Activated naive CD8-positive, alpha-beta T cell treated with anti-CD3 and anti-CD28 coated beads, Interleukin-2, amount 10 ng/mL, durations not matched to agents 7 days and 5 days (primary cell): ENCODE results near the gene PDIA6. TPM values are rescaled to one million over a fixed set of nuclear protein-coding genes. Genes with fewer than 3 reads are reported as not detected.
"Not testable (repeated sequence)": the region's sequence is repeated elsewhere in the genome, so short reads cannot be mapped to it uniquely, and the experiment has no call there.

Experiments
- ATAC-seq: fragments of 150-1000 bp; cut with Tn5 transposase; one replicate; pipeline ENCODE4 v1.10.0; 2021; ENCODE audit warnings: low read depth, moderate library complexity
- POLR2A ChIA-PET: fragments of 350-600 bp; sonication (Branson Sonifier 250); formaldehyde crosslinking; loops from one replicate; lab custom pipeline; 2021; ENCODE audit warnings: antibody characterized with exemption; lab: Charles Lee
- DNase-seq: peaks from one replicate; pipeline ENCODE4 v3.0.0; 2021
- H3K27ac Mint-ChIP-seq: one replicate; pipeline ENCODE4 v1.8.0; 2022; ENCODE audit warnings: mild to moderate bottlenecking, mixed read lengths
- H3K27me3 Mint-ChIP-seq: one replicate; pipeline ENCODE4 v1.8.0; 2022; ENCODE audit warnings: mild to moderate bottlenecking, moderate library complexity, mixed read lengths
- H3K36me3 Mint-ChIP-seq: one replicate; pipeline ENCODE4 v1.8.0; 2021; ENCODE audit warnings: mild to moderate bottlenecking, mixed read lengths
- H3K4me1 Mint-ChIP-seq: one replicate; pipeline ENCODE4 v1.8.0; 2021; ENCODE audit warnings: mixed read lengths
- H3K4me3 Mint-ChIP-seq: one replicate; pipeline ENCODE4 v1.8.0; 2022; ENCODE audit warnings: mild to moderate bottlenecking, moderate library complexity, mixed read lengths
- H3K9me3 Mint-ChIP-seq: one replicate; pipeline ENCODE4 v1.8.0; 2021; ENCODE audit warnings: mixed read lengths
- total RNA-seq, 2 experiments: library from RNA; stranded (reverse); gene quantifications; one replicate each; pipeline ENCODE4 v1.2.3, GENCODE V29; 2021

Gene PDIA6
- total RNA-seq, 2 experiments from 2014 or later: 76.0 to 77.4 TPM

DNA sequence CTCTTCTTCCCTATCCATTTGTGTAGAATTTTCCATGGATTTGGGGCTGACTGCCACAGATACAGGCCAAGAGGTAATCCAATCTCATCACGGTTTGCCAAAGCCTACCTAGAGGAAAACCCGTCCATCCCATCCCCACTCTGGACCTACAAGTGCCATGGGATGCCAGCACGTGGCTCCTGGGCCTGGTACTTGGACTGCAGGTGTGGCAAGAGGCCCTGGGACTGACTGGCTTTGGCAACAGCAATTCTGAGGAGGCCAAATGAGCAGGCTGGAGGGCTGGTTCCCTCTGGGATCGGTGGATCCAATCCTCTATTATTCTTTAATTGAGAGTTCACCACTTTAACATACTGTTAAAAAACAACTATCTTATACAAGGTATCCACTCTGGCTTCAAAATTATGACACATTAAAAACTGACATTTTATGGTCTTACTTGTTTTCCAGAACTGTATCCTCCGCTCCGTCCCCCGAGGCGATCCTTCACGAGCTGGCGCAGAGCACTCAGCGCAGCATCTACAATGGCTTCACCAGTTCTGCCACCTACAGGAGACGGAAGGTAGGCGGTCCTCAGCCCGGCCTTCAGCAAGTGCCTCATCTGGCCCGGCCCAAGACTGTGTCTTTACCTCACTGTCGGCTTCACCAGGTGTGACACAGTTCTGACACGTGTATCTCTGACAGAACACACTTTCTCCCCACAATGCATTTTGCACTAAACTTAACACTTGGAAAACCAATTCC, 19.8 kb downstream of the PDIA6 start:
- Mint-ChIP-seq H3K27me3 (no peaks in the 10 kb centered on the region), H3K9me3 (no peaks in the 10 kb centered on the region), H3K27ac (no peak overlapping the region), H3K4me1 (peaks cover 8% of the 10 kb centered on the region), H3K4me3 (no peak overlapping the region), H3K36me3 (peaks cover 27% of the 10 kb centered on the region)
- DNase-seq (no peak), ATAC-seq (no peak)
- POLR2A ChIA-PET: interaction anchor here (1.3 kb wide), 1 partner anchor 19 kb away, joined by 5 read pairs; the partner anchor contains the start of gene PDIA6

DNA sequence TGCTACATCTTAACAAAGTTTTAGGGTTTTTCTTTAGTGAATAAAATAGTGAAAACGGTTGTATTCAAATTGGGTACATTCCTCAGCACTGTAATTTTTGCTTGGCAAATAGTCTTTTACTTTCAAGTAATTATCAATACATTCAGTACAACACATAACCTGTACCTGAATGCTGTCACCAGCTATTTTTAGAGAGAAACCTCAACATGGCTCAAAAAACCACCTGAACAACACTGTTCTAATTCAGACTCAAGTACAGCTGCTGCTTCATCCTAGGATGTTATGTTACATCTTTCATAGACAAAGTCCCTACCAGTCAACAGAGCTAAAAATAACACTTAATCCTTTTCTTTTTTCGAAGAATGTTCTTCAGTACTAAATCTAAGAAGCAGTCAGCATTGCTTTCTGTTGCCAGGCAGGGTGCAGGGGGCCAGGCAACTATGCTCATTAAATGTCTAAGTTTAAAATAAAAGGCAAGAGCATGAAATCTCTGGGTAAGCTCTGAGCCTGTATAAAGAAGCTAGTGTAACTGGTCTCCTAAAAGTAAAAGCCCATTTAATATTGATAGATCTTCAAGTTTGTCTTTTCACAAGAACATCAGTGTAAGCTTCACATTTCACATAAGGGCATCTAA, 20.5 kb downstream of the PDIA6 start:
- H3K27me3 Mint-ChIP-seq: no peaks in the 10 kb centered on the region
- no peaks in the 10 kb centered on the region for H3K9me3 Mint-ChIP-seq
- ATAC-seq (no peak), DNase-seq (no peak)
- no peak overlapping the region for H3K27ac Mint-ChIP-seq
- H3K36me3 Mint-ChIP-seq: peaks cover 32% of the 10 kb centered on the region
- H3K4me1 Mint-ChIP-seq: peaks cover 8% of the 10 kb centered on the region
- POLR2A ChIA-PET: interaction anchor here (1.3 kb wide), 1 partner anchor 20 kb away, joined by 5 read pairs; the partner anchor contains the start of gene PDIA6
- no peak overlapping the region for H3K4me3 Mint-ChIP-seq

GRCh38 chr2:10790228-10790973, 22.2 kb downstream of the PDIA6 start:
- no peak overlapping the region for H3K27ac Mint-ChIP-seq
- H3K27me3 Mint-ChIP-seq: no peaks in the 10 kb centered on the region
- H3K4me1 Mint-ChIP-seq: peaks cover 8% of the 10 kb centered on the region
- H3K9me3 Mint-ChIP-seq: no peaks in the 10 kb centered on the region
- no peak overlapping the region for H3K4me3 Mint-ChIP-seq
- ATAC-seq (peak; percentile 56), DNase-seq (no peak)
- H3K36me3 Mint-ChIP-seq: peaks cover 31% of the 10 kb centered on the region
- POLR2A ChIA-PET: no interaction called here

GRCh38 chr2:10788855-10789254, 23.7 kb downstream of the PDIA6 start:
- H3K27ac Mint-ChIP-seq: no peak overlapping the region
- H3K9me3 Mint-ChIP-seq: no peaks in the 10 kb centered on the region

DNA sequence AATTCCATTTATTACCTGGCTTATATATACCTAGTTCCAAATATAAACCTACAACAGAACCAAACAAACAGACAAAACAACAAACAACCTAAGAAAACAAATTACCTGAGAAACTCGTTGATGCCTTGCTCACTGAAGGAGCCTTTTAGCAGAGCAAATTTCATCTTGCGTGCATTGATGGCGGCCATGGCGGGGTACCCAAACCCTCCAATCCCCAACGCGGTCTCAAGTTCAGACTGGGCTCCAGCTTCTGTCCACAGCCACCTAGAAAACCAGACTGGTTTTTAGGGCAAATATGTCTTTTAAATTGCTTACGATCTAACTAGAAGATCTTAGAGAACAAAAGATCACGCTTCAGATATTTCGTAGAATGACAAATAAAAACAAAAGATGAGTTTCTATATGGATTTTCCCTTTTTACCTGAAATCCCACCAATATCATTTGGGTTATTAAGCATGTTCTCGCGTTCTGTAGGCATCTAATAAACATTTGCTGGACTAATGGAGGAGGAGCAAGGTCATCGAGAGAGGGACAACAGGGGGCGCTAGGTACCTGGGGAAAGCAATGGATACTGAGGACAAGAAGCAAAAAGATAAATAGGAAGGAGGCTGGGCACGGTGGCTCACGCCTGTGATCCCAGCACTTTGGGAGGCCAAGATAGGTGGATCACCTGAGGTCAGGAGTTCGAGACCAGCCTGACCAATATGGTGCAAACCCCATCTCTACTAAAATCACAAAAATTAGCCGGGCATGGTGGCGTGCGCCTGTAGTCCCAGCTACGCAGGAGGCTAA, 25.2 kb downstream of the PDIA6 start:
- Mint-ChIP-seq H3K36me3 (peaks cover 29% of the 10 kb centered on the region), H3K9me3 (no peaks in the 10 kb centered on the region), H3K27me3 (no peaks in the 10 kb centered on the region), H3K4me3 (no peak overlapping the region), H3K4me1 (peaks cover 5% of the 10 kb centered on the region), H3K27ac (no peak overlapping the region)
- DNase-seq (no peak), ATAC-seq (no peak)
- POLR2A ChIA-PET: no interaction called here

More at GRCh38 chr2:10788855-10789254, 23.7 kb downstream of the PDIA6 start:
- H3K4me1 Mint-ChIP-seq: peaks cover 8% of the 10 kb centered on the region
- POLR2A ChIA-PET: no interaction called here
- DNase-seq (no peak), ATAC-seq (no peak)
- no peaks in the 10 kb centered on the region for H3K27me3 Mint-ChIP-seq
- H3K36me3 Mint-ChIP-seq: peaks cover 31% of the 10 kb centered on the region
- H3K4me3 Mint-ChIP-seq: no peak overlapping the region

GRCh38 chr2:10786240-10786982, 26.2 kb downstream of the PDIA6 start:
- POLR2A ChIA-PET: no interaction called here
- ATAC-seq: no peak

GRCh38 chr2:10785260-10785659, 27.3 kb downstream of the PDIA6 start:
- Mint-ChIP-seq H3K27me3 (no peaks in the 10 kb centered on the region), H3K9me3 (no peaks in the 10 kb centered on the region), H3K27ac (no peak overlapping the region), H3K4me3 (no peak overlapping the region), H3K4me1 (no peaks in the 10 kb centered on the region), H3K36me3 (peaks cover 27% of the 10 kb centered on the region)
- no peak for ATAC-seq
- DNase-seq: no peak
- POLR2A ChIA-PET: interaction anchor here (1.3 kb wide), 1 partner anchor 27 kb away, joined by 3 read pairs; the partner anchor contains the start of gene PDIA6

More at GRCh38 chr2:10786240-10786982, 26.2 kb downstream of the PDIA6 start:
- no peak overlapping the region for H3K27ac Mint-ChIP-seq
- H3K9me3 Mint-ChIP-seq: no peaks in the 10 kb centered on the region
- no peaks in the 10 kb centered on the region for H3K4me1 Mint-ChIP-seq
- peaks cover 28% of the 10 kb centered on the region for H3K36me3 Mint-ChIP-seq
- H3K4me3 Mint-ChIP-seq: no peak overlapping the region
- DNase-seq: no peak
- no peaks in the 10 kb centered on the region for H3K27me3 Mint-ChIP-seq

GRCh38 chr2:10784719-10785118, 27.9 kb downstream of the PDIA6 start:
- no peaks in the 10 kb centered on the region for H3K27me3 Mint-ChIP-seq
- no peaks in the 10 kb centered on the region for H3K9me3 Mint-ChIP-seq
- no peak for DNase-seq
- no peak overlapping the region for H3K27ac Mint-ChIP-seq
- H3K36me3 Mint-ChIP-seq: peaks cover 31% of the 10 kb centered on the region
- no peak overlapping the region for H3K4me3 Mint-ChIP-seq
- no peak for ATAC-seq
- POLR2A ChIA-PET: interaction anchor here (1.3 kb wide), 1 partner anchor 28 kb away, joined by 3 read pairs; the partner anchor contains the start of gene PDIA6
- H3K4me1 Mint-ChIP-seq: no peaks in the 10 kb centered on the region

GRCh38 chr2:10783421-10783820, 29.2 kb downstream of the PDIA6 start:
- Mint-ChIP-seq H3K9me3 (no peaks in the 10 kb centered on the region), H3K27me3 (no peaks in the 10 kb centered on the region), H3K4me1 (no peaks in the 10 kb centered on the region), H3K36me3 (peaks cover 28% of the 10 kb centered on the region), H3K4me3 (no peak overlapping the region), H3K27ac (no peak overlapping the region)
- no peak for ATAC-seq
- DNase-seq: no peak
- POLR2A ChIA-PET: no interaction called here

GRCh38 chr2:10781746-10782145, 30.8 kb downstream of the PDIA6 start:
- Mint-ChIP-seq H3K9me3 (no peaks in the 10 kb centered on the region), H3K27me3 (no peaks in the 10 kb centered on the region), H3K27ac (no peak overlapping the region), H3K4me1 (no peaks in the 10 kb centered on the region), H3K36me3 (peaks cover 16% of the 10 kb centered on the region), H3K4me3 (no peak overlapping the region)
- POLR2A ChIA-PET: interaction anchor here (0.7 kb wide), 1 partner anchor 105 kb away, joined by 3 read pairs; no protein-coding TSS in a partner anchor
- ATAC-seq (no peak), DNase-seq (no peak)

GRCh38 chr2:10780821-10781220, 31.8 kb downstream of the PDIA6 start:
- POLR2A ChIA-PET: not testable (repeated sequence)

DNA sequence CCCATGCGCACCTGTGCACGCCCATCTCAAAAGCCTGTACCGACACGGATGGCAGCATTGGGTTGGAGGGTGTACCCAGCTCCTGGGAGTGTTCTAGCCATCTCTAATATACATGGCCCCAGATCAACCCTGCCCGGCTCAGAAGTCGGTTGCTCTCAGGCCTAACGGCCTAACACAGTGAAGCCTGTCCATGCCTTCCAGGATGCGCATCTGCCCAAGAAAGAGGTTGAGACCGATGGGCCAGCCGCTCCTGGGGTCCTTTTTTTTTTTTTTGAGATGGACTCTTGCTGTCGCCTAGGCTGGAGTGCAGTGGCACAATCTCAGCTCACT, 32.1 kb downstream of the PDIA6 start:
- Mint-ChIP-seq H3K36me3 (peaks cover 11% of the 10 kb centered on the region), H3K9me3 (no peaks in the 10 kb centered on the region), H3K4me1 (no peaks in the 10 kb centered on the region), H3K4me3 (no peak overlapping the region), H3K27ac (no peak overlapping the region), H3K27me3 (no peaks in the 10 kb centered on the region)
- DNase-seq: no peak
- ATAC-seq: no peak
- POLR2A ChIA-PET: no interaction called here

More at GRCh38 chr2:10780821-10781220, 31.8 kb downstream of the PDIA6 start:
- not testable (repeated sequence) for ATAC-seq, H3K9me3 Mint-ChIP-seq, H3K27me3 Mint-ChIP-seq, DNase-seq, H3K4me1 Mint-ChIP-seq, H3K27ac Mint-ChIP-seq, H3K4me3 Mint-ChIP-seq
- H3K36me3 Mint-ChIP-seq: peaks cover 11% of the 10 kb centered on the region
